K562 (cell line): ENCODE results near the gene AGPAT3. TPM values are rescaled to one million over a fixed set of nuclear protein-coding genes. Genes with fewer than 3 reads are reported as not detected.

Source experiments
- ATAC-seq: fragments of 200-7000 bp; cut with Tn5 transposase; 3 replicates; pipeline ENCODE4 v1.9.1; 2020; ENCODE audit warnings: moderate library complexity
- BruUV-seq: library from RNA; stranded (reverse); fragments of 400-500 nt; replicated peaks from 2 replicates; lab custom pipeline; 2021; lab: Mats Ljungman, UMichigan
- CTCF ChIA-PET: fragments of 300-600 bp; formaldehyde crosslinking; extraction: SDS; loops from one replicate; lab custom pipeline; 2021; ENCODE audit warnings: low intra/inter-chr PET ratio; lab: Yijun Ruan, JAX
- POLR2A ChIA-PET: fragments of 300-600, 350-650 bp; sonication (Branson Sonifier 250); formaldehyde crosslinking; extraction: SDS; loops from one replicate; lab custom pipeline; 2021; ENCODE audit warnings: antibody characterized with exemption, inconsistent platforms; lab: Yijun Ruan, JAX
- DNase-seq, 4 experiments: peaks; one replicate each; pipeline versions ENCODE4 v3.0.0 to v3.0.0-alpha.2; 2011 to 2018; ENCODE audit warnings: low spot score in 3 of 4, mixed read lengths in 3 of 4; ENCODE audit errors: extremely low read depth in 1 of 4
- FAIRE-seq: peaks from 2 replicates; lab custom pipeline; 2011; peaks lifted over from hg19 to GRCh38; lab: Jason Lieb, UNC
- H2AFZ ChIP-seq: 2 replicates; pipeline ENCODE4 v1.6.0; 2011; ENCODE audit warnings: low read depth, low read length, control low read depth, inconsistent platforms
- H3K27ac ChIP-seq: fragments of 200-600 bp; 3 replicates; pipeline ENCODE4 v1.8.0; 2011; ENCODE audit warnings: low read depth, mild to moderate bottlenecking, control low read depth, inconsistent platforms, low read length, moderate library complexity, mixed read lengths; ENCODE audit errors: extremely low read depth
- H3K27me3 ChIP-seq, 2 experiments: fragments of 300-600 bp in 1 of 2; 2 replicates in 1 of 2; 3 replicates in 1 of 2; pipeline versions ENCODE4 v1.6.0 to v1.8.0; 2011; ENCODE audit warnings: inconsistent platforms in 2 of 2, low read length in 2 of 2, mild to moderate bottlenecking in 1 of 2, mixed read lengths in 1 of 2, moderate library complexity in 1 of 2; ENCODE audit not compliant: control insufficient read depth in 2 of 2, insufficient read depth in 2 of 2
- H3K36me3 ChIP-seq: fragments of 300-600 bp; 3 replicates; pipeline ENCODE4 v1.8.0; 2011; ENCODE audit warnings: mild to moderate bottlenecking, low read length, inconsistent platforms; ENCODE audit not compliant: control insufficient read depth, insufficient read depth
- H3K4me1 ChIP-seq, 2 experiments: fragments of 200-600 bp in 1 of 2; replicated peaks in 1 of 2; 2 replicates in 1 of 2; 3 replicates in 1 of 2; pipeline versions ENCODE4 v1.5.1 to v1.8.0; 2011; ENCODE audit warnings: inconsistent platforms in 2 of 2, low read length in 2 of 2, mild to moderate bottlenecking in 1 of 2, mixed read lengths in 1 of 2, moderate library complexity in 1 of 2; ENCODE audit not compliant: control insufficient read depth in 2 of 2, insufficient read depth in 2 of 2
- H3K4me2 ChIP-seq: 2 replicates; pipeline ENCODE4 v1.6.1; 2011; ENCODE audit warnings: low read length, control low read depth, inconsistent platforms, mixed read lengths; ENCODE audit not compliant: insufficient read depth
- H3K4me3 ChIP-seq: fragments of 200-600 bp; sonication (generic), shearing (Covaris generic); 2 replicates; pipeline ENCODE4 v1.5.1; 2016; ENCODE audit warnings: control low read depth, inconsistent platforms
- H3K79me2 ChIP-seq: fragments of 200-600 bp; 3 replicates; pipeline ENCODE4 v1.8.0; 2011; ENCODE audit warnings: low read length, inconsistent platforms; ENCODE audit not compliant: control insufficient read depth, insufficient read depth
- H3K9ac ChIP-seq, 2 experiments: 2 replicates each; pipeline versions ENCODE4 v1.6.0 to v1.6.1; 2011; ENCODE audit warnings: low read depth in 2 of 2, low read length in 2 of 2, control low read depth in 1 of 2, inconsistent platforms in 1 of 2, mild to moderate bottlenecking in 1 of 2, mixed read lengths in 1 of 2; ENCODE audit not compliant: insufficient read depth in 1 of 2
- H3K9me1 ChIP-seq: one replicate; pipeline ENCODE4 v1.6.0; 2011; ENCODE audit warnings: inconsistent platforms, mild to moderate bottlenecking, low read length, moderate library complexity; ENCODE audit not compliant: control insufficient read depth, insufficient read depth
- H3K9me3 ChIP-seq: replicated peaks from 2 replicates; pipeline ENCODE4 v1.5.1; 2011; ENCODE audit warnings: low read depth, low read length, inconsistent platforms; ENCODE audit not compliant: control insufficient read depth, insufficient read depth
- H4K20me1 ChIP-seq: replicated peaks from 2 replicates; pipeline ENCODE4 v1.6.1; 2011; ENCODE audit warnings: low read length, inconsistent platforms, mixed read lengths; ENCODE audit not compliant: control insufficient read depth, insufficient read depth
- ATF2 ChIP-seq: sonication (generic); formaldehyde crosslinking; IDR thresholded peaks from 2 replicates; pipeline ENCODE4 v1.8.1; 2022; ENCODE audit warnings: missing genetic modification reagents
- DNMT1 ChIP-seq: fragments of 450-650 bp; IDR thresholded peaks from 2 replicates; pipeline ENCODE4 v1.6.1; 2016; ENCODE audit warnings: antibody characterized with exemption, mild to moderate bottlenecking
- RNF219 ChIP-seq: fragments of 250-450 bp; sonication (Bioruptor Pico); IDR thresholded peaks from 2 replicates; pipeline ENCODE4 v1.5.0; 2022; ENCODE audit warnings: mild to moderate bottlenecking
- THRA ChIP-seq: fragments of 450-650 bp; IDR thresholded peaks from 2 replicates; pipeline ENCODE4 v1.6.1; 2017; ENCODE audit warnings: mild to moderate bottlenecking, moderate library complexity
- ZNF407 ChIP-seq: fragments of 450-650 bp; IDR thresholded peaks from 2 replicates; pipeline ENCODE4 v1.6.1; 2016; ENCODE audit warnings: low read depth
- WGBS: fragments of 100-300 bp; shearing (Covaris generic); methylation state at CpG from one replicate; pipeline ENCODE4 v1.1.6; 2016; ENCODE audit warnings: low coverage, mixed read lengths; ENCODE audit not compliant: insufficient coverage; ENCODE audit errors: missing lambda C conversion rate; 5-methylcytosine and 5-hydroxymethylcytosine counted together
- in situ Hi-C: fragments of 300-500 bp; cut with MboI; formaldehyde crosslinking; loops from 4 replicates; pipeline ENCODE4 v1.15.0; 2018; ENCODE audit warnings: inconsistent platforms, mixed read lengths
- intact Hi-C: fragments of 100-400 bp; cut with micrococcal nuclease; formaldehyde crosslinking; loops from 2 replicates; pipeline ENCODE4 v1.14.2; 2022
- polyA plus RNA-seq, 8 experiments: library from polyadenylated mRNA; depleted of rRNA in 4 of 8; stranded (reverse) in 5 of 8; unstranded in 3 of 8; fragments of >200 nt; fragmentation: Nextera tagmentation in 2 of 8; fragmentation: Illumina TruSeq in 1 of 8; extraction: Ambion mirVana in 2 of 8; extraction: Trizol in 1 of 8; gene quantifications; 2 replicates each; pipeline versions ENCODE4 v1.2.1 to v1.2.3, GENCODE V29; 2011 to 2014; ENCODE audit warnings: inconsistent platforms in 1 of 8, missing spikeins in 1 of 8
- total RNA-seq, 7 experiments: library from RNA; depleted of rRNA in 6 of 7; stranded (reverse); fragments of >200 nt in 6 of 7; fragmentation: Illumina TruSeq in 2 of 7; extraction: Trizol in 2 of 7; gene quantifications; 2 replicates each; pipeline versions ENCODE4 v1.2.1 to v1.2.3, GENCODE V29; 2011 to 2021; ENCODE audit warnings: low replicate concordance in 1 of 7

AGPAT3 gene
- total and polyA plus RNA-seq, 9 of the 15 experiments (the other 6 are each of a cell fraction or from before 2014, with no cell fraction given), result 1.5 to 88.4 (median 35.7) TPM

- no peak for TF ChIP-seq ATF2 (CRISPR knock-in tag)
Observed at GRCh38 chr21:44028287-44028659, 163.2 kb downstream of the AGPAT3 start (continued).

GRCh38 chr21:44029460-44030087 lies 164.6 kb downstream of the AGPAT3 start:
- ATAC-seq, result peak; percentile 66
- BruUV-seq, result no TSS peak
- Histone ChIP-seq H3K27ac (peak overlapping the region; percentile 54; the same call in 2 of the 3 replicates), H3K4me2 (peak overlapping the region; percentile 40; the same call in 1 of the 2 replicates), H3K4me1 (peaks cover 37 to 52% of the 10 kb centered on the region in 2 experiments), H4K20me1 (peaks cover 3% of the 10 kb centered on the region; the same call in 1 of the 2 replicates), H3K4me3 (no peak overlapping the region), H3K9me3 (no peaks in the 10 kb centered on the region), H3K9me1 (no peaks in the 10 kb centered on the region), H3K79me2 (peaks cover 82% of the 10 kb centered on the region), H3K9ac (peak overlapping the region in 1 of 2 experiments; percentile 84; a peak in 2 of 4 replicates), H3K36me3 (peaks cover 50% of the 10 kb centered on the region), H2AFZ (no peak overlapping the region), H3K27me3 (no peaks in the 10 kb centered on the region; a peak in 1 of 5 replicates)
- intact Hi-C loops (loop anchor here (2.0 kb wide), 1 partner anchor 17 kb away; the partner anchor contains the start of gene TRAPPC10), in situ Hi-C loops (no loop called here)
- WGBS, result 66% methylated on average over 6 of the region's 6 CpGs
- peak in 2 of 4 experiments; percentile 59 to 71 for DNase-seq
- POLR2A ChIA-PET, result interaction anchor here (0.7 to 3.2 kb wide), 4 partner anchors 8 to 15 kb away, joined by 3 to 19 read pairs (median 6); no protein-coding TSS in a partner anchor
- no peak for FAIRE-seq
- CTCF ChIA-PET, result interaction anchor here (0.5 kb wide), 1 partner anchor 45 kb away, joined by 3 read pairs; no protein-coding TSS in a partner anchor
- TF ChIP-seq RNF219 (no peak), DNMT1 (no peak), THRA (no peak), ZNF407 (no peak)
